Ureter (tissue), 1 donor: ENCODE data around the gene STARD3. TPM values are rescaled to one million over a fixed set of nuclear protein-coding genes. Genes with fewer than 3 reads are reported as not detected.

ENCODE experiments used
- DNase-seq: peaks from one replicate; pipeline ENCODE4 v3.0.0-alpha.2; 2020; ENCODE audit warnings: low spot score
- total RNA-seq: library from RNA; stranded (reverse); gene quantifications from one replicate; pipeline ENCODE4 v1.2.4, GENCODE V29; 2023
- donor health status: DM: yes; HTN: yes; CAD: no.

The STARD3 gene
- total RNA-seq, 1 donor from 2014 or later = 64.4 TPM

- no peak for DNase-seq
Measured at GRCh38 chr17:39660397-39661385, 23.7 kb downstream of the STARD3 start.

GRCh38 chr17:39661744-39662541 lies 25.0 kb downstream of the STARD3 start:
- no peak for DNase-seq

GRCh38 chr17:39662551-39663339 lies 25.8 kb downstream of the STARD3 start:
- peak; percentile 64 for DNase-seq

- no peak for DNase-seq
Measured at GRCh38 chr17:39663340-39663687, 26.4 kb downstream of the STARD3 start.

- DNase-seq = no peak
Measured at GRCh38 chr17:39663688-39664580, 27.0 kb downstream of the STARD3 start.

GRCh38 chr17:39664581-39665561 lies 27.9 kb downstream of the STARD3 start, which contains the start of gene TCAP:
Gene TCAP (plus strand): TSS chr17:39665349. CDS start chr17:39665360, 11 bp downstream.
- no peak for DNase-seq

- peak; percentile 43 for DNase-seq
Measured at GRCh38 chr17:39665642-39666224, 28.8 kb downstream of the STARD3 start.

- no peak for DNase-seq
Measured at GRCh38 chr17:39666231-39666600, 29.3 kb downstream of the STARD3 start.

- DNase-seq = peak; percentile 51
Measured at GRCh38 chr17:39666601-39667261, 29.8 kb downstream of the STARD3 start.

GRCh38 chr17:39667262-39667944 lies 30.5 kb downstream of the STARD3 start:
- peak; percentile 55 for DNase-seq

GRCh38 chr17:39667945-39668924 lies 31.3 kb downstream of the STARD3 start, which contains the start of gene PNMT:
Gene PNMT (plus strand): TSS chr17:39668453. CDS start chr17:39668476, 23 bp downstream.
- peak; percentile 69 for DNase-seq

GRCh38 chr17:39669897-39670735 lies 33.2 kb downstream of the STARD3 start:
- DNase-seq = peak; percentile 41

- no peak for DNase-seq
Measured at GRCh38 chr17:39670746-39671145, 33.8 kb downstream of the STARD3 start.

- DNase-seq = no peak
Measured at GRCh38 chr17:39671651-39672521, 34.9 kb downstream of the STARD3 start.
